ENCODE data around the gene KIAA1217.

The KIAA1217 gene

GRCh38 chr10:24553051-24553612, 344.2 kb downstream of the KIAA1217 start:
- no peaks in the 10 kb centered on the region for H3K9me3 ChIP-seq (ENCODE audit: control insufficient read depth, insufficient read depth, low read length)
- H3K27me3 ChIP-seq (ENCODE audit: control insufficient read depth, low read length), result no peaks in the 10 kb centered on the region
- no peak overlapping the region for H3K4me2 ChIP-seq (ENCODE audit: low read length)
- H3K4me1 ChIP-seq (ENCODE audit: control insufficient read depth, low read length), result no peaks in the 10 kb centered on the region
- no peaks in the 10 kb centered on the region for H3F3A ChIP-seq (ENCODE audit: control insufficient read depth, insufficient read depth)
- H4K20me1 ChIP-seq (ENCODE audit: control insufficient read depth, insufficient read depth, low read depth, low read length), result no peaks in the 10 kb centered on the region
- no peak overlapping the region for H3K4me3 ChIP-seq (ENCODE audit: low read length)
- H3K36me3 ChIP-seq (ENCODE audit: control insufficient read depth, low read length), result no peaks in the 10 kb centered on the region
- H3K9me2 ChIP-seq (replicated peaks; ENCODE audit: control insufficient read depth, low read length), result no peaks in the 10 kb centered on the region
- TF ChIP-seq EZH2phosphoT487 (IDR thresholded peaks at IDR 0.05; ENCODE audit: borderline replicate concordance, low read length) (no peak), CTCF (IDR thresholded peaks at IDR 0.05; ENCODE audit: low read depth, low read length, poor library complexity, severe bottlenecking) (no peak)
- no peaks in the 10 kb centered on the region for H3K79me2 ChIP-seq (ENCODE audit: control insufficient read depth, low read length)
- H3K27ac ChIP-seq (ENCODE audit: low read depth, low read length), result no peak overlapping the region

DNA sequence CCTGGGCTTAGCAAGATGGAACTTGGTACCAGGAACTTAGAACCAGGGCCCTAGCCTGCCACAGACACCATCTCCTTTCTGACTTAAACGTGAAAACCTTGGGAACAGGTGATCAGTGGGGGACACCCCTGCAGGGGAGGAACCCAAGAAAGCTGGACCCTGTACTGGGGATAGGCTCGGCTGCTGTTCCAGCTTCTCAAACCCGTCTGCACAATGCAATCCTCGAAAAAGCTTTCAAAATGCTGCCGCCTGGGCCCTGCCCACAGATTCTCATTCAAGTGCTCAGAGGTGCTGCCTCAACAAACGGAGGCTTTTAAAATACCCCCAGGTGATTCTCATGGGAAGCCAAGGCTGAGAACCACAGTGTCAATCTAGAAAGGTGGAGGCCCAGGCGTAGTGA, 345.1 kb downstream of the KIAA1217 start:
- H3K9me3 ChIP-seq (ENCODE audit: control insufficient read depth, insufficient read depth, low read length), result no peaks in the 10 kb centered on the region
- TF ChIP-seq CTCF (IDR thresholded peaks at IDR 0.05; ENCODE audit: low read depth, low read length, poor library complexity, severe bottlenecking) (no peak), EZH2phosphoT487 (IDR thresholded peaks at IDR 0.05; ENCODE audit: borderline replicate concordance, low read length) (no peak)
- H3K27ac ChIP-seq (ENCODE audit: low read depth, low read length), result no peak overlapping the region
- H3K9me2 ChIP-seq (replicated peaks; ENCODE audit: control insufficient read depth, low read length), result no peaks in the 10 kb centered on the region
- H3K79me2 ChIP-seq (ENCODE audit: control insufficient read depth, low read length), result no peaks in the 10 kb centered on the region
- H3K36me3 ChIP-seq (ENCODE audit: control insufficient read depth, low read length), result no peaks in the 10 kb centered on the region
- H3K4me2 ChIP-seq (ENCODE audit: low read length), result no peak overlapping the region
- H4K20me1 ChIP-seq (ENCODE audit: control insufficient read depth, insufficient read depth, low read depth, low read length), result no peaks in the 10 kb centered on the region
- H3K4me1 ChIP-seq (ENCODE audit: control insufficient read depth, low read length), result no peaks in the 10 kb centered on the region
- no peak overlapping the region for H3K4me3 ChIP-seq (ENCODE audit: low read length)
- no peaks in the 10 kb centered on the region for H3K27me3 ChIP-seq (ENCODE audit: control insufficient read depth, low read length)
- no peaks in the 10 kb centered on the region for H3F3A ChIP-seq (ENCODE audit: control insufficient read depth, insufficient read depth)

- TF ChIP-seq EZH2phosphoT487 (IDR thresholded peaks at IDR 0.05; ENCODE audit: borderline replicate concordance, low read length), result no peak
- TF ChIP-seq CTCF (IDR thresholded peaks at IDR 0.05; ENCODE audit: low read depth, low read length, poor library complexity, severe bottlenecking), result no peak
- Histone ChIP-seq H3K27ac (ENCODE audit: low read depth, low read length) (no peak overlapping the region), H3K9me3 (ENCODE audit: control insufficient read depth, insufficient read depth, low read length) (no peaks in the 10 kb centered on the region), H3K4me1 (ENCODE audit: control insufficient read depth, low read length) (no peaks in the 10 kb centered on the region), H3K79me2 (ENCODE audit: control insufficient read depth, low read length) (no peaks in the 10 kb centered on the region), H3K27me3 (ENCODE audit: control insufficient read depth, low read length) (no peaks in the 10 kb centered on the region), H3F3A (ENCODE audit: control insufficient read depth, insufficient read depth) (no peaks in the 10 kb centered on the region), H3K4me3 (ENCODE audit: low read length) (no peak overlapping the region), H3K4me2 (ENCODE audit: low read length) (no peak overlapping the region), H3K9me2 (replicated peaks; ENCODE audit: control insufficient read depth, low read length) (no peaks in the 10 kb centered on the region), H4K20me1 (ENCODE audit: control insufficient read depth, insufficient read depth, low read depth, low read length) (no peaks in the 10 kb centered on the region), H3K36me3 (ENCODE audit: control insufficient read depth, low read length) (no peaks in the 10 kb centered on the region)
Observed at GRCh38 chr10:24556126-24556749, 347.3 kb downstream of the KIAA1217 start.
